HL-60 (cell line): Measurements from ENCODE around the gene PRKACG.

ENCODE experiments used
- DNase-seq, 2 experiments: peaks; one replicate each; pipeline ENCODE4 v3.0.0-alpha.2; 2010 to 2020; ENCODE audit warnings: low read depth in 1 of 2, low spot score in 1 of 2
- H3K27ac ChIP-seq: fragments of 250-450 bp; sonication (Bioruptor Pico); replicated peaks from 2 replicates; pipeline ENCODE4 v1.5.1; 2020; ENCODE audit warnings: mild to moderate bottlenecking, moderate library complexity
- H3K27me3 ChIP-seq: fragments of 250-450 bp; sonication (Bioruptor Pico); 2 replicates; pipeline ENCODE4 v1.5.1; 2021; ENCODE audit warnings: mild to moderate bottlenecking, moderate library complexity; ENCODE audit not compliant: insufficient read depth, poor library complexity, severe bottlenecking
- H3K4me3 ChIP-seq: replicated peaks from 2 replicates; pipeline ENCODE4 v1.5.1; 2011; ENCODE audit warnings: mild to moderate bottlenecking, control low read depth, low read length; ENCODE audit not compliant: insufficient read depth
- GABPA ChIP-seq: IDR thresholded peaks from 2 replicates; pipeline ENCODE4 v1.6.1; 2012; ENCODE audit warnings: low read depth
- POLR2AphosphoS5 ChIP-seq: IDR thresholded peaks from 2 replicates; pipeline ENCODE4 v1.6.1; 2012; ENCODE audit warnings: low read depth
- SPI1 ChIP-seq: IDR thresholded peaks from 2 replicates; pipeline ENCODE4 v1.6.1; 2012; ENCODE audit warnings: low read depth, mild to moderate bottlenecking, borderline replicate concordance
- TF ChIP-seq, protein P1 (sequence below): IDR thresholded peaks from 2 replicates; pipeline ENCODE4 v1.6.1; 2012; ENCODE audit warnings: low read depth; ENCODE audit not compliant: insufficient replicate concordance
- TF ChIP-seq, protein P2 (sequence below): IDR thresholded peaks from one replicate; pipeline ENCODE4 v1.5.1; 2011; ENCODE audit warnings: low read length, control low read depth, inconsistent platforms; ENCODE audit not compliant: insufficient read depth

Gene PRKACG

DNA sequence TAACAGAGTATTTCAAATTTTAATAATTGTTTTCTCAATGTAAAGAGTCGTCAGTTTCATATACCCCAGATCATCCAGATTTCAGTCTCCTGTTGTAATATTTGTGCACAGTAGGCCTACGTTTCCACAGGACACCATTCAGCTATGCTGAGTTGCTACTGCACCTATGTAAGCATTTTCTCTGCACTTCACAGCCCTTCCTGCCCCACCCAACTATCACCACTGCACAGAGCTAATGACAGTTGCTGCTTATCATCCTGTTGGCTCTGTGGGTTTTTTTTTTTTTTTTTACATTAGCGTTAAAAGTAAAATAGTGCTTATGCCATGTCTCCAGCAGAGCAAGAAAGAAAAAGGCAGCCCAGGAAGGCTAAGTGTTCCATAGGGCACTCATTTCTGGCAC lies 5.9 kb upstream of the PRKACG start:
- no peak overlapping the region for H3K4me3 ChIP-seq
- TF ChIP-seq, protein P1, sequence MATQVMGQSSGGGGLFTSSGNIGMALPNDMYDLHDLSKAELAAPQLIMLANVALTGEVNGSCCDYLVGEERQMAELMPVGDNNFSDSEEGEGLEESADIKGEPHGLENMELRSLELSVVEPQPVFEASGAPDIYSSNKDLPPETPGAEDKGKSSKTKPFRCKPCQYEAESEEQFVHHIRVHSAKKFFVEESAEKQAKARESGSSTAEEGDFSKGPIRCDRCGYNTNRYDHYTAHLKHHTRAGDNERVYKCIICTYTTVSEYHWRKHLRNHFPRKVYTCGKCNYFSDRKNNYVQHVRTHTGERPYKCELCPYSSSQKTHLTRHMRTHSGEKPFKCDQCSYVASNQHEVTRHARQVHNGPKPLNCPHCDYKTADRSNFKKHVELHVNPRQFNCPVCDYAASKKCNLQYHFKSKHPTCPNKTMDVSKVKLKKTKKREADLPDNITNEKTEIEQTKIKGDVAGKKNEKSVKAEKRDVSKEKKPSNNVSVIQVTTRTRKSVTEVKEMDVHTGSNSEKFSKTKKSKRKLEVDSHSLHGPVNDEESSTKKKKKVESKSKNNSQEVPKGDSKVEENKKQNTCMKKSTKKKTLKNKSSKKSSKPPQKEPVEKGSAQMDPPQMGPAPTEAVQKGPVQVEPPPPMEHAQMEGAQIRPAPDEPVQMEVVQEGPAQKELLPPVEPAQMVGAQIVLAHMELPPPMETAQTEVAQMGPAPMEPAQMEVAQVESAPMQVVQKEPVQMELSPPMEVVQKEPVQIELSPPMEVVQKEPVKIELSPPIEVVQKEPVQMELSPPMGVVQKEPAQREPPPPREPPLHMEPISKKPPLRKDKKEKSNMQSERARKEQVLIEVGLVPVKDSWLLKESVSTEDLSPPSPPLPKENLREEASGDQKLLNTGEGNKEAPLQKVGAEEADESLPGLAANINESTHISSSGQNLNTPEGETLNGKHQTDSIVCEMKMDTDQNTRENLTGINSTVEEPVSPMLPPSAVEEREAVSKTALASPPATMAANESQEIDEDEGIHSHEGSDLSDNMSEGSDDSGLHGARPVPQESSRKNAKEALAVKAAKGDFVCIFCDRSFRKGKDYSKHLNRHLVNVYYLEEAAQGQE: no peak
- TF ChIP-seq GABPA (no peak), POLR2AphosphoS5 (no peak), SPI1 (no peak)
- TF ChIP-seq, protein P2, sequence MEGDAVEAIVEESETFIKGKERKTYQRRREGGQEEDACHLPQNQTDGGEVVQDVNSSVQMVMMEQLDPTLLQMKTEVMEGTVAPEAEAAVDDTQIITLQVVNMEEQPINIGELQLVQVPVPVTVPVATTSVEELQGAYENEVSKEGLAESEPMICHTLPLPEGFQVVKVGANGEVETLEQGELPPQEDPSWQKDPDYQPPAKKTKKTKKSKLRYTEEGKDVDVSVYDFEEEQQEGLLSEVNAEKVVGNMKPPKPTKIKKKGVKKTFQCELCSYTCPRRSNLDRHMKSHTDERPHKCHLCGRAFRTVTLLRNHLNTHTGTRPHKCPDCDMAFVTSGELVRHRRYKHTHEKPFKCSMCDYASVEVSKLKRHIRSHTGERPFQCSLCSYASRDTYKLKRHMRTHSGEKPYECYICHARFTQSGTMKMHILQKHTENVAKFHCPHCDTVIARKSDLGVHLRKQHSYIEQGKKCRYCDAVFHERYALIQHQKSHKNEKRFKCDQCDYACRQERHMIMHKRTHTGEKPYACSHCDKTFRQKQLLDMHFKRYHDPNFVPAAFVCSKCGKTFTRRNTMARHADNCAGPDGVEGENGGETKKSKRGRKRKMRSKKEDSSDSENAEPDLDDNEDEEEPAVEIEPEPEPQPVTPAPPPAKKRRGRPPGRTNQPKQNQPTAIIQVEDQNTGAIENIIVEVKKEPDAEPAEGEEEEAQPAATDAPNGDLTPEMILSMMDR: no peak
- no peak for DNase-seq
- no peak overlapping the region for H3K27ac ChIP-seq
- peaks cover 3% of the 10 kb centered on the region for H3K27me3 ChIP-seq

DNA sequence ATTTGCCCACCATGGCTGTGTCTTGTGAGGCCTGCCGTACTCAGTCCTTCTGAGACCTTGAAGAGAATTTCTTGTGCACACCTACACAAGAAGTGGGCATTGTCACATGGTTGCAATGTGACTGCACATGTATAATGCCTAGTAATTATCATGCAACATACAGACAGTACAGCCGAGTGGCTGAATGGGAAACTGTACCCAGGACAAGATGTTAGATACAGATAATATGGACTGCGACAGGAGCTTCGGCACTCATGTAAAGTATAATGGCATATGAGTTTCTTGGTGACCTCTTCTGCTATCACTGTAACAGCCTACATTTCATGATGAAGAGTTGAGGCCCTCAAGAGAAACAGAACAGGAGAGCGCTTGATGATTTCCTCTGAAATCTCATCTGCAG lies 4.8 kb upstream of the PRKACG start:
- DNase-seq: no peak
- TF ChIP-seq, protein P2: no peak
- no peak for TF ChIP-seq POLR2AphosphoS5
- TF ChIP-seq, protein P1: no peak
- no peak for TF ChIP-seq SPI1
- no peak for TF ChIP-seq GABPA
- no peak overlapping the region for H3K27ac ChIP-seq
- no peak overlapping the region for H3K4me3 ChIP-seq
- peaks cover 3% of the 10 kb centered on the region for H3K27me3 ChIP-seq

GRCh38 chr9:69016191-69017096 lies 2.5 kb upstream of the PRKACG start:
- peaks cover 3% of the 10 kb centered on the region for H3K27me3 ChIP-seq
- DNase-seq: no peak
- no peak overlapping the region for H3K27ac ChIP-seq
- TF ChIP-seq, protein P1: no peak
- TF ChIP-seq SPI1 (no peak), GABPA (no peak), POLR2AphosphoS5 (no peak)
- TF ChIP-seq, protein P2: no peak
- H3K4me3 ChIP-seq: no peak overlapping the region
